BE2C (cell line): Measurements from ENCODE around the gene XIRP2.

ENCODE experiments used
- DNase-seq: peaks from one replicate; pipeline ENCODE4 v3.0.0-alpha.2; 2020
- H3K27me3 ChIP-seq: fragments of 250-450 bp; sonication (Bioruptor Pico); 2 replicates; pipeline ENCODE4 v1.5.1; 2020; ENCODE audit warnings: mild to moderate bottlenecking
- H3K36me3 ChIP-seq: fragments of 250-450 bp; sonication (Bioruptor Pico); 2 replicates; pipeline ENCODE4 v1.5.1; 2020; ENCODE audit warnings: mild to moderate bottlenecking
- H3K4me1 ChIP-seq: fragments of 250-450 bp; sonication (Bioruptor Pico); 2 replicates; pipeline ENCODE4 v1.5.1; 2020
- H3K4me3 ChIP-seq: 2 replicates; pipeline ENCODE4 v1.5.1; 2011; ENCODE audit warnings: low read depth, low read length
- H3K9me3 ChIP-seq: fragments of 250-450 bp; sonication (Bioruptor Pico); 2 replicates; pipeline ENCODE4 v1.5.1; 2020
- TF ChIP-seq, protein P1 (sequence below): IDR thresholded peaks from 2 replicates; pipeline ENCODE4 v1.5.1; 2012; ENCODE audit warnings: mild to moderate bottlenecking, low read depth, low read length

The XIRP2 gene

GRCh38 chr2:166921261-166921896, 33.1 kb downstream of the XIRP2 start:
- TF ChIP-seq, protein P1, sequence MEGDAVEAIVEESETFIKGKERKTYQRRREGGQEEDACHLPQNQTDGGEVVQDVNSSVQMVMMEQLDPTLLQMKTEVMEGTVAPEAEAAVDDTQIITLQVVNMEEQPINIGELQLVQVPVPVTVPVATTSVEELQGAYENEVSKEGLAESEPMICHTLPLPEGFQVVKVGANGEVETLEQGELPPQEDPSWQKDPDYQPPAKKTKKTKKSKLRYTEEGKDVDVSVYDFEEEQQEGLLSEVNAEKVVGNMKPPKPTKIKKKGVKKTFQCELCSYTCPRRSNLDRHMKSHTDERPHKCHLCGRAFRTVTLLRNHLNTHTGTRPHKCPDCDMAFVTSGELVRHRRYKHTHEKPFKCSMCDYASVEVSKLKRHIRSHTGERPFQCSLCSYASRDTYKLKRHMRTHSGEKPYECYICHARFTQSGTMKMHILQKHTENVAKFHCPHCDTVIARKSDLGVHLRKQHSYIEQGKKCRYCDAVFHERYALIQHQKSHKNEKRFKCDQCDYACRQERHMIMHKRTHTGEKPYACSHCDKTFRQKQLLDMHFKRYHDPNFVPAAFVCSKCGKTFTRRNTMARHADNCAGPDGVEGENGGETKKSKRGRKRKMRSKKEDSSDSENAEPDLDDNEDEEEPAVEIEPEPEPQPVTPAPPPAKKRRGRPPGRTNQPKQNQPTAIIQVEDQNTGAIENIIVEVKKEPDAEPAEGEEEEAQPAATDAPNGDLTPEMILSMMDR = no peak
- no peak for DNase-seq
- Histone ChIP-seq H3K9me3 (no peaks in the 10 kb centered on the region), H3K4me1 (no peaks in the 10 kb centered on the region), H3K36me3 (no peaks in the 10 kb centered on the region), H3K4me3 (no peak overlapping the region), H3K27me3 (no peaks in the 10 kb centered on the region)

DNA sequence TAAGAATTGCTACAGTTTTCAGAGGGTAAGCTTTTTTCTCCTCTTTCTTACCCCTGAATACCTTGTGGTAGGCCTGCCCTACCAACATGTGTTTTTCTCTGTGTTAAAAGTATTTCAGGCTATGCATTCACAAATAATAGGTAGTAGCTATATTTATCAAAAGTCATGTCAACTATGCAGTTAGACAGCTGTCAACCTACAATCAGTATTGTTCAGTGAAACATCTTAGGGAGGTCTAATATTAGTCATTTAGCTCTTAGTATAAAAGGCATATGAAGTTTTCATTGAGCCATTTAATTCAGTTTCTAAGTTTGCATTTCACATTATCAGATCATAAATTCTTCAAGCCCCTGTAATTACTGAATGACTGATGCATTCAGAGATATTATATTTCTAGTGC, 36.7 kb downstream of the XIRP2 start:
- Histone ChIP-seq H3K36me3 (no peaks in the 10 kb centered on the region), H3K4me1 (no peaks in the 10 kb centered on the region), H3K27me3 (no peaks in the 10 kb centered on the region), H3K9me3 (no peaks in the 10 kb centered on the region), H3K4me3 (no peak overlapping the region)
- TF ChIP-seq, protein P1 = no peak
- no peak for DNase-seq

GRCh38 chr2:166926657-166927056, 38.4 kb downstream of the XIRP2 start:
- Histone ChIP-seq H3K4me3 (no peak overlapping the region), H3K4me1 (no peaks in the 10 kb centered on the region), H3K36me3 (no peaks in the 10 kb centered on the region), H3K9me3 (no peaks in the 10 kb centered on the region), H3K27me3 (no peaks in the 10 kb centered on the region)
- DNase-seq = no peak
- TF ChIP-seq, protein P1 = no peak

GRCh38 chr2:166932032-166932431, 43.8 kb downstream of the XIRP2 start:
- DNase-seq = no peak
- Histone ChIP-seq H3K4me3 (no peak overlapping the region), H3K4me1 (no peaks in the 10 kb centered on the region), H3K36me3 (no peaks in the 10 kb centered on the region), H3K27me3 (no peaks in the 10 kb centered on the region), H3K9me3 (no peaks in the 10 kb centered on the region)
- TF ChIP-seq, protein P1 = no peak

GRCh38 chr2:166934817-166935216, 46.5 kb downstream of the XIRP2 start:
- Histone ChIP-seq H3K4me3 (no peak overlapping the region), H3K36me3 (no peaks in the 10 kb centered on the region), H3K4me1 (no peaks in the 10 kb centered on the region), H3K9me3 (no peaks in the 10 kb centered on the region), H3K27me3 (no peaks in the 10 kb centered on the region)
- no peak for DNase-seq
- TF ChIP-seq, protein P1 = no peak

GRCh38 chr2:166942377-166942776, 54.1 kb downstream of the XIRP2 start:
- TF ChIP-seq, protein P1 = no peak
- Histone ChIP-seq H3K36me3 (no peaks in the 10 kb centered on the region), H3K4me1 (no peaks in the 10 kb centered on the region), H3K27me3 (no peaks in the 10 kb centered on the region), H3K9me3 (no peaks in the 10 kb centered on the region), H3K4me3 (no peak overlapping the region)
- no peak for DNase-seq
